Loucy (cell line): ENCODE measurements around the gene PMAIP1.

Experiments
- EZH2phosphoT487 ChIP-seq: fragments of 200-600 bp; IDR thresholded peaks from 2 replicates; pipeline ENCODE4 v1.6.1; 2018; ENCODE audit warnings: antibody characterized with exemption, mild to moderate bottlenecking, moderate library complexity, borderline replicate concordance
- TF ChIP-seq, protein P1 (sequence below): fragments of 200-600 bp; sonication (generic); conservative IDR thresholded peaks from 2 replicates; pipeline ENCODE4 v1.5.1; 2014; ENCODE audit warnings: mild to moderate bottlenecking, antibody characterized with exemption, low read length

DNA sequence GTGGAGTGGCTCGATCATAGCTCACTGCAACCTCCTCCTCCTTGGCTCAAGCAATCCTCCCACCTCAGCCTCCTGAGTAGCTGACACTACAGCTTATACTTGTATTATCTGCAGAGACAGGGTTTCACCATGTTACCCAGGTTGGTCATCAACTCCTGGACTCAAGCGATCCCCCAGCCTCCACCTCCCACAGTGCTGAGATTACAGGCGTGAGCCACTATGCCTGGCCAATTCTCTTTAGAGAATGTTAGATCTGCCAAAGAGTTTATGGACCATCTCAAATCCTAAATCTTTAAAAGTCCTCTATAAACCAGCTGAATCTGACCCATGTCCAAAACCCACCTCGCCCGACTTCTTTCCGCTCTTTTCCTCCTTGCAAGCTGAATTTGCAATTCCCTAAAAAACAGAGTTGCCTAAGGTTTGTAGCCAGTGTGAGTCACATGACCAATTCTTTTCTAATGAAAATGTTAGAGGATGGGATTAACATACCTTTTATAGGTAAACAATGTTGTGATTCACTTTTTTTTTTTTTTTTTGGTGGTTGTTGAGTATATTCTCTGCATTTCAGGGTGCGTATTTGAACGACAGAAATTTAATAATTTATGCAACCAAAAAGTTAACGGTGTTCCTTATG, 2.4 kb upstream of the PMAIP1 start:
- TF ChIP-seq, protein P1, sequence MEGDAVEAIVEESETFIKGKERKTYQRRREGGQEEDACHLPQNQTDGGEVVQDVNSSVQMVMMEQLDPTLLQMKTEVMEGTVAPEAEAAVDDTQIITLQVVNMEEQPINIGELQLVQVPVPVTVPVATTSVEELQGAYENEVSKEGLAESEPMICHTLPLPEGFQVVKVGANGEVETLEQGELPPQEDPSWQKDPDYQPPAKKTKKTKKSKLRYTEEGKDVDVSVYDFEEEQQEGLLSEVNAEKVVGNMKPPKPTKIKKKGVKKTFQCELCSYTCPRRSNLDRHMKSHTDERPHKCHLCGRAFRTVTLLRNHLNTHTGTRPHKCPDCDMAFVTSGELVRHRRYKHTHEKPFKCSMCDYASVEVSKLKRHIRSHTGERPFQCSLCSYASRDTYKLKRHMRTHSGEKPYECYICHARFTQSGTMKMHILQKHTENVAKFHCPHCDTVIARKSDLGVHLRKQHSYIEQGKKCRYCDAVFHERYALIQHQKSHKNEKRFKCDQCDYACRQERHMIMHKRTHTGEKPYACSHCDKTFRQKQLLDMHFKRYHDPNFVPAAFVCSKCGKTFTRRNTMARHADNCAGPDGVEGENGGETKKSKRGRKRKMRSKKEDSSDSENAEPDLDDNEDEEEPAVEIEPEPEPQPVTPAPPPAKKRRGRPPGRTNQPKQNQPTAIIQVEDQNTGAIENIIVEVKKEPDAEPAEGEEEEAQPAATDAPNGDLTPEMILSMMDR: no peak
- no peak for TF ChIP-seq EZH2phosphoT487
